Neural progenitor cell (in vitro differentiated cells): Measurements from ENCODE around the gene ADRB2.
"Not testable (repeated sequence)": the region's sequence is repeated elsewhere in the genome, so short reads cannot be mapped to it uniquely, and the experiment has no call there.

ENCODE experiments used
- CTCF ChIP-seq: fragments of 200-600 bp; sonication (generic); IDR thresholded peaks from 2 replicates; pipeline ENCODE4 v1.5.1; 2017; ENCODE audit warnings: antibody characterized with exemption, mild to moderate bottlenecking
- EZH2 ChIP-seq: fragments of 200-600 bp; sonication (generic); IDR thresholded peaks from 2 replicates; pipeline ENCODE4 v1.6.1; 2017; ENCODE audit warnings: antibody characterized with exemption, mild to moderate bottlenecking, moderate library complexity

- not testable (repeated sequence) for TF ChIP-seq EZH2, CTCF
Observed at GRCh38 chr5:148803451-148803850, 23.0 kb upstream of the ADRB2 start.
